IMR-90 (cell line): ENCODE results near the gene RIPOR2. TPM values are rescaled to one million over a fixed set of nuclear protein-coding genes. Genes with fewer than 3 reads are reported as not detected.

Source experiments
- ATAC-seq: fragments of 200-7000 bp; cut with Tn5 transposase; 2 replicates; pipeline ENCODE4 v1.9.1; 2020; ENCODE audit warnings: low read depth, mild to moderate bottlenecking, moderate library complexity
- BruUV-seq: library from RNA; stranded (reverse); fragments of 400-500 nt; replicated peaks from 2 replicates; lab custom pipeline; 2021; lab: Mats Ljungman, UMichigan
- CTCF ChIA-PET: fragments of 300-600 bp; formaldehyde crosslinking; extraction: SDS; loops from one replicate; lab custom pipeline; 2021; ENCODE audit warnings: antibody characterized with exemption; lab: Yijun Ruan, JAX
- POLR2A ChIA-PET: fragments of 300-600 bp; sonication (Branson Sonifier 250); formaldehyde crosslinking; loops from one replicate; lab custom pipeline; 2022; ENCODE audit warnings: antibody characterized with exemption; ENCODE audit not compliant: unreplicated experiment; lab: Charles Lee
- DNase-seq: peaks from one replicate; pipeline ENCODE4 v3.0.0; 2013
- H2AFZ ChIP-seq: replicated peaks from 2 replicates; pipeline ENCODE3; 2013; ENCODE audit warnings: low read length, mild to moderate bottlenecking; ENCODE audit not compliant: poor library complexity
- H2AK5ac ChIP-seq: 2 replicates; pipeline ENCODE4 v1.6.1; 2013; ENCODE audit warnings: low read depth, low read length, inconsistent platforms
- H2AK9ac ChIP-seq: replicated peaks from 2 replicates; pipeline ENCODE3; 2013; ENCODE audit warnings: mild to moderate bottlenecking, low read depth, low read length, moderate library complexity; ENCODE audit not compliant: poor library complexity
- H2BK120ac ChIP-seq: 2 replicates; pipeline ENCODE4 v1.6.1; 2013; ENCODE audit warnings: low read depth, low read length, inconsistent platforms
- H2BK15ac ChIP-seq: 3 replicates; pipeline ENCODE4 v1.6.1; 2013; ENCODE audit warnings: low read depth, low read length, inconsistent platforms
- H2BK20ac ChIP-seq: 2 replicates; pipeline ENCODE4 v1.6.1; 2013; ENCODE audit warnings: low read depth, mild to moderate bottlenecking, inconsistent platforms, low read length, moderate library complexity
- H2BK5ac ChIP-seq: 2 replicates; pipeline ENCODE4 v1.6.1; 2013; ENCODE audit warnings: mild to moderate bottlenecking, low read depth, low read length, inconsistent platforms; ENCODE audit not compliant: poor library complexity, severe bottlenecking
- H3K14ac ChIP-seq: replicated peaks from 2 replicates; pipeline ENCODE4 v1.6.1; 2013; ENCODE audit warnings: low read depth, low read length, inconsistent platforms
- H3K18ac ChIP-seq: 2 replicates; pipeline ENCODE4 v1.6.1; 2013; ENCODE audit warnings: low read depth, low read length, control low read depth
- H3K23ac ChIP-seq: 2 replicates; pipeline ENCODE4 v1.6.1; 2013; ENCODE audit warnings: low read depth, low read length, inconsistent platforms
- H3K27ac ChIP-seq: 2 replicates; pipeline ENCODE4 v1.5.1; 2013; ENCODE audit warnings: mild to moderate bottlenecking, control low read depth, low read length; ENCODE audit not compliant: insufficient read depth
- H3K27me3 ChIP-seq: 2 replicates; pipeline ENCODE4 v1.6.1; 2013; ENCODE audit warnings: low read length; ENCODE audit not compliant: control insufficient read depth, insufficient read depth
- H3K36me3 ChIP-seq: 2 replicates; pipeline ENCODE4 v1.6.1; 2013; ENCODE audit warnings: low read length, mixed read lengths; ENCODE audit not compliant: control insufficient read depth, insufficient read depth
- H3K4ac ChIP-seq: 2 replicates; pipeline ENCODE4 v1.6.1; 2013; ENCODE audit warnings: low read depth, low read length, inconsistent platforms
- H3K4me1 ChIP-seq: 2 replicates; pipeline ENCODE4 v1.6.1; 2013; ENCODE audit warnings: low read length, mixed read lengths; ENCODE audit not compliant: control insufficient read depth, insufficient read depth
- H3K4me2 ChIP-seq: 2 replicates; pipeline ENCODE4 v1.6.1; 2013; ENCODE audit warnings: low read depth, mild to moderate bottlenecking, control low read depth, low read length, moderate library complexity
- H3K4me3 ChIP-seq: 2 replicates; pipeline ENCODE4 v1.5.1; 2013; ENCODE audit warnings: low read depth, mild to moderate bottlenecking, control low read depth, low read length, moderate library complexity; ENCODE audit not compliant: insufficient read depth
- H3K56ac ChIP-seq: 2 replicates; pipeline ENCODE4 v1.6.1; 2013; ENCODE audit warnings: low read length, inconsistent platforms; ENCODE audit not compliant: insufficient read depth; ENCODE audit errors: extremely low read depth
- H3K79me1 ChIP-seq, 2 experiments: 2 replicates each; pipeline ENCODE4 v1.6.1; 2013; ENCODE audit warnings: low read length in 2 of 2, inconsistent platforms in 1 of 2, low read depth in 1 of 2
- H3K9ac ChIP-seq: 2 replicates; pipeline ENCODE4 v1.6.1; 2013; ENCODE audit warnings: low read depth, low read length, control low read depth
- H3K9me1 ChIP-seq: 2 replicates; pipeline ENCODE4 v1.6.1; 2013; ENCODE audit warnings: low read length, inconsistent platforms; ENCODE audit not compliant: insufficient read depth
- H3K9me3 ChIP-seq: 2 replicates; pipeline ENCODE4 v1.6.1; 2013; ENCODE audit warnings: low read length; ENCODE audit not compliant: control insufficient read depth, insufficient read depth
- H4K20me1 ChIP-seq: 2 replicates; pipeline ENCODE4 v1.6.1; 2013; ENCODE audit warnings: low read length, inconsistent platforms; ENCODE audit not compliant: insufficient read depth
- H4K5ac ChIP-seq: 2 replicates; pipeline ENCODE4 v1.6.1; 2013; ENCODE audit warnings: mild to moderate bottlenecking, low read depth, low read length, control low read depth
- H4K8ac ChIP-seq, 2 experiments: 2 replicates each; pipeline ENCODE4 v1.6.1; 2013; ENCODE audit warnings: low read depth in 2 of 2, low read length in 2 of 2, control low read depth in 1 of 2, inconsistent platforms in 1 of 2
- H4K91ac ChIP-seq: 2 replicates; pipeline ENCODE4 v1.6.1; 2013; ENCODE audit warnings: low read depth, low read length, inconsistent platforms; ENCODE audit not compliant: insufficient read depth
- MAZ ChIP-seq: IDR thresholded peaks from 2 replicates; pipeline ENCODE4 v1.6.1; 2012; ENCODE audit warnings: low read depth, mild to moderate bottlenecking, low read length, improper control_type of control experiment, moderate library complexity, borderline replicate concordance
- MXI1 ChIP-seq: IDR thresholded peaks from 2 replicates; pipeline ENCODE4 v1.6.1; 2012; ENCODE audit warnings: low read depth, mild to moderate bottlenecking, low read length, moderate library complexity, borderline replicate concordance
- POLR2A ChIP-seq: IDR thresholded peaks from 2 replicates; pipeline ENCODE4 v1.6.1; 2012; ENCODE audit warnings: mild to moderate bottlenecking, low read depth, low read length
- WGBS, 2 experiments: methylation state at CpG; one replicate each; pipeline versions ENCODE4 v1.1.5 to v1.1.7; 2013; ENCODE audit warnings: missing lambda C conversion rate in 2 of 2; ENCODE audit not compliant: insufficient read length in 1 of 2; ENCODE audit errors: extremely low coverage in 2 of 2; 5-methylcytosine and 5-hydroxymethylcytosine counted together
- dilution Hi-C: fragments of 300-500 bp; cut with HindIII; formaldehyde crosslinking; loops from one replicate; pipeline ENCODE4 v1.14.3; 2018; ENCODE audit warnings: low sequenced_read_pairs; ENCODE audit not compliant: unreplicated experiment
- in situ Hi-C: fragments of 300-500 bp; cut with MboI; formaldehyde crosslinking; loops from 3 replicates; pipeline ENCODE4 v1.14.3; 2019; ENCODE audit warnings: low sequenced_read_pairs, inconsistent platforms, mixed read lengths
- intact Hi-C: fragments of 100-400 bp; cut with micrococcal nuclease; formaldehyde crosslinking; loops from 2 replicates; pipeline ENCODE4 v1.10.0; 2022
- polyA plus RNA-seq, 3 experiments: library from polyadenylated mRNA; depleted of rRNA; stranded (reverse); fragments of >200 nt; gene quantifications; 2 replicates each; pipeline ENCODE4 v1.2.3, GENCODE V29; 2012; ENCODE audit warnings: low replicate concordance in 1 of 3
- total RNA-seq: library from RNA; depleted of rRNA; stranded (reverse); fragments of >200 nt; gene quantifications from 2 replicates; pipeline ENCODE4 v1.2.3, GENCODE V29; 2012

The RIPOR2 gene
- total and polyA plus RNA-seq, 2 of the 4 experiments (the other 2 are of a cell fraction): 1.1 to 1.2 TPM

DNA sequence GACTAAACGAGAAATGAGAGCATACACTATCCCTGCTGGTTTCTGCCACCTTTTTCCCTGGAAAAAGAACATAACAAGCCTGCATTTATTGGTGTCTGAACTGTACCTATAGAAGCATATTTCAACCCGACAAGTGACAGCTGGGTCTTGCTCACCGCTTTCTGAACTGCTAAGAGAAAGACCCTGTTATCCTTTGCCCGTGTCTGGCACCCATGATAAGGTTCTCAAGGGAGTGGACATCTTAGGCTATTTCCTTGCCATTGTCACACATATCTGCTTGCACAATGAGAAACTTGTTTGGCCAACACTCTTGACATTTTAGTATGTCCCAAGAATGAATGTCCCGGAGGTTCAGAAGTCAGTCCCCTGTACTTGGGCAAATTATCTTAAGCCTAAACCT is 19.3 kb downstream of the RIPOR2 start:
- Histone ChIP-seq H2AK9ac (peak overlapping the region; percentile 18), H3K9ac (no peak overlapping the region), H2BK120ac (no peak overlapping the region), H3K4me2 (no peak overlapping the region), H4K20me1 (no peaks in the 10 kb centered on the region), H2BK15ac (no peak overlapping the region), H3K79me1 (no peaks in the 10 kb centered on the region), H4K91ac (no peak overlapping the region), H3K27ac (no peak overlapping the region), H3K36me3 (no peaks in the 10 kb centered on the region), H3K9me1 (peaks cover 6% of the 10 kb centered on the region; the same call in 1 of the 2 replicates), H3K9me3 (no peaks in the 10 kb centered on the region), H3K23ac (no peak overlapping the region), H3K27me3 (peaks cover 5% of the 10 kb centered on the region), H3K18ac (no peak overlapping the region), H3K14ac (no peak overlapping the region), H4K5ac (no peak overlapping the region), H2AFZ (no peak overlapping the region), H3K56ac (no peak overlapping the region), H3K4me1 (peaks cover 22% of the 10 kb centered on the region), H2BK20ac (no peak overlapping the region), H4K8ac (no peak overlapping the region), H2AK5ac (peak overlapping the region; percentile 37; the same call in 1 of the 2 replicates), H3K4me3 (no peak overlapping the region), H3K4ac (no peak overlapping the region), H2BK5ac (no peak overlapping the region)
- POLR2A ChIA-PET: no interaction called here
- in situ Hi-C loops: no loop called here
- CTCF ChIA-PET: no interaction called here
- ATAC-seq: no peak
- no CpG with 5 or more reads among the region's 5 CpGs for WGBS, 2 experiments
- DNase-seq: no peak
- TF ChIP-seq MAZ: no peak
- no peak for TF ChIP-seq MXI1
- TF ChIP-seq POLR2A: no peak
- dilution Hi-C loops: no loop called here
- intact Hi-C loops: no loop called here
- BruUV-seq: no TSS peak
